ENCODE results near the gene WFDC10A.
"Not testable (repeated sequence)": the region's sequence is repeated elsewhere in the genome, so short reads cannot be mapped to it uniquely, and the experiment has no call there.

Gene WFDC10A

GRCh38 chr20:45649312-45649863, 19.8 kb downstream of the WFDC10A start:
- DNase-seq, result no peak

- not testable (repeated sequence) for DNase-seq
Observed at GRCh38 chr20:45651726-45652125, 22.2 kb downstream of the WFDC10A start.

GRCh38 chr20:45657038-45657437, 27.5 kb downstream of the WFDC10A start:
- DNase-seq, result not testable (repeated sequence)

GRCh38 chr20:45670139-45670538, 40.6 kb downstream of the WFDC10A start, which contains the start of gene WFDC11:
Gene WFDC11, minus strand, starts transcription at chr20:45670239. Its CDS starts 19,639 bp downstream, at chr20:45650600.
- DNase-seq, result no peak

GRCh38 chr20:45672765-45673164, 43.2 kb downstream of the WFDC10A start:
- DNase-seq, result no peak

GRCh38 chr20:45679650-45680049, 50.1 kb downstream of the WFDC10A start:
- DNase-seq, result no peak

All from NCI-H2081 (cell line).